HCT116 (cell line): ENCODE results near the gene TMSB10. TPM values are rescaled to one million over a fixed set of nuclear protein-coding genes. Genes with fewer than 3 reads are reported as not detected.

Experiments
- ATAC-seq: fragments of 200-7000 bp; cut with Tn5 transposase; 2 replicates; pipeline ENCODE4 v1.9.1; 2020; ENCODE audit warnings: mild to moderate bottlenecking, moderate library complexity
- BruUV-seq: library from RNA; stranded (reverse); fragments of 400-500 nt; replicated peaks from 2 replicates; lab custom pipeline; 2021; lab: Mats Ljungman, UMichigan
- CTCF ChIA-PET: fragments of 300-600 bp; sonication (Branson Sonifier 250); formaldehyde crosslinking; loops from one replicate; lab custom pipeline; 2021; ENCODE audit warnings: antibody characterized with exemption; lab: Charles Lee
- POLR2A ChIA-PET: fragments of 300-600, 350-600 bp; sonication (Branson Sonifier 250); formaldehyde crosslinking; loops from one replicate; lab custom pipeline; 2021; ENCODE audit warnings: antibody characterized with exemption; lab: Charles Lee
- RAD21 ChIA-PET, 2 experiments: fragments of 300-600 bp; sonication (Branson Sonifier 250); formaldehyde crosslinking; loops; one replicate each; lab custom pipeline; 2023; ENCODE audit warnings: low total read pairs in 2 of 2; ENCODE audit not compliant: uncharacterized antibody in 2 of 2, unreplicated experiment in 2 of 2, low non-redundant PET in 1 of 2; lab: Charles Lee
- DNase-seq: peaks from one replicate; pipeline ENCODE4 v3.0.0-alpha.2; 2010; ENCODE audit warnings: low read depth, low spot score
- H2AFZ ChIP-seq: fragments of 200-600 bp; shearing (Covaris generic), sonication (generic); 2 replicates; pipeline ENCODE4 v1.6.1; 2017; ENCODE audit warnings: low read depth, mixed run types, mixed read lengths, antibody characterized with exemption, low read length; ENCODE audit not compliant: poor library complexity, severe bottlenecking
- H3K27ac ChIP-seq: 2 replicates; pipeline ENCODE4 v1.5.1; 2012; ENCODE audit warnings: low read depth, low read length
- H3K27me3 ChIP-seq: fragments of 200-600 bp; sonication (generic); 2 replicates; pipeline ENCODE4 v1.6.1; 2016; ENCODE audit warnings: mixed run types, low read length, mixed read lengths; ENCODE audit not compliant: insufficient read depth
- H3K36me3 ChIP-seq, 2 experiments: fragments of 200-500 bp in 1 of 2; fragments of 200-600 bp in 1 of 2; sonication (Bioruptor generic) in 1 of 2; sonication (generic) in 1 of 2; 2 replicates each; pipeline versions ENCODE4 v1.5.1 to v1.6.1; 2014 to 2016; ENCODE audit warnings: low read length in 2 of 2, inconsistent platforms in 1 of 2, mixed read lengths in 1 of 2, mixed run types in 1 of 2; ENCODE audit not compliant: insufficient read depth in 2 of 2, control insufficient read depth in 1 of 2
- H3K4me1 ChIP-seq, 2 experiments: fragments of 200-600 bp in 1 of 2; sonication (generic) in 1 of 2; 2 replicates each; pipeline versions ENCODE4 v1.5.1 to v1.6.1; 2012 to 2017; ENCODE audit warnings: low read length in 2 of 2, inconsistent platforms in 1 of 2, mild to moderate bottlenecking in 1 of 2, mixed read lengths in 1 of 2, mixed run types in 1 of 2, moderate library complexity in 1 of 2; ENCODE audit not compliant: insufficient read depth in 2 of 2, control insufficient read depth in 1 of 2
- H3K4me2 ChIP-seq: fragments of 200-600 bp; sonication (generic); 2 replicates; pipeline ENCODE4 v1.6.1; 2017; ENCODE audit warnings: mixed run types, low read length, mixed read lengths
- H3K4me3 ChIP-seq, 2 experiments: fragments of 200-600 bp in 1 of 2; sonication (generic) in 1 of 2; replicated peaks in 1 of 2; 2 replicates each; pipeline ENCODE4 v1.5.1; 2011 to 2016; ENCODE audit warnings: low read length in 2 of 2, control low read depth in 1 of 2, low read depth in 1 of 2, mild to moderate bottlenecking in 1 of 2, mixed read lengths in 1 of 2, mixed run types in 1 of 2
- H3K79me2 ChIP-seq: fragments of 200-600 bp; sonication (generic); 2 replicates; pipeline ENCODE4 v1.6.1; 2017; ENCODE audit warnings: mild to moderate bottlenecking, mixed run types, low read length, moderate library complexity, mixed read lengths; ENCODE audit not compliant: insufficient read depth
- H3K9ac ChIP-seq: fragments of 200-600 bp; sonication (generic); 2 replicates; pipeline ENCODE4 v1.6.1; 2016; ENCODE audit warnings: low read length, mixed read lengths
- H3K9me2 ChIP-seq: fragments of 200-600 bp; sonication (generic), shearing (Covaris generic); 2 replicates; pipeline ENCODE4 v1.6.1; 2017; ENCODE audit warnings: mixed run types, mild to moderate bottlenecking, moderate library complexity; ENCODE audit not compliant: insufficient read depth
- H3K9me3 ChIP-seq, 2 experiments: fragments of 200-500 bp in 1 of 2; fragments of 200-600 bp in 1 of 2; sonication (Bioruptor generic) in 1 of 2; sonication (generic) in 1 of 2; 2 replicates each; pipeline ENCODE4 v1.6.1; 2014 to 2017; ENCODE audit warnings: low read length in 2 of 2, mixed read lengths in 2 of 2, inconsistent platforms in 1 of 2, low read depth in 1 of 2, mild to moderate bottlenecking in 1 of 2, mixed run types in 1 of 2, moderate library complexity in 1 of 2; ENCODE audit not compliant: control insufficient read depth in 1 of 2, insufficient read depth in 1 of 2
- H4K20me1 ChIP-seq: fragments of 200-600 bp; sonication (generic), shearing (Covaris generic); 2 replicates; pipeline ENCODE4 v1.6.1; 2017; ENCODE audit warnings: mixed run types, mild to moderate bottlenecking, moderate library complexity; ENCODE audit not compliant: insufficient read depth
- CTCF ChIP-seq, 3 experiments: fragments of 200-600 bp in 1 of 3; sonication (generic) in 1 of 3; IDR thresholded peaks in 2 of 3; conservative IDR thresholded peaks in 1 of 3; 2 replicates each; pipeline ENCODE4 v1.5.1; 2012 to 2017; ENCODE audit warnings: low read depth in 2 of 3, low read length in 2 of 3, antibody characterized with exemption in 1 of 3, borderline replicate concordance in 1 of 3, control low read depth in 1 of 3, mild to moderate bottlenecking in 1 of 3, mixed read lengths in 1 of 3, mixed run types in 1 of 3, moderate library complexity in 1 of 3; ENCODE audit not compliant: insufficient read depth in 1 of 3
- MAX ChIP-seq: IDR thresholded peaks from 2 replicates; pipeline ENCODE4 v1.6.1; 2012
- SIN3A ChIP-seq: IDR thresholded peaks from 2 replicates; pipeline ENCODE4 v1.6.1; 2012; ENCODE audit warnings: low read depth
- SRF ChIP-seq: IDR thresholded peaks from 2 replicates; pipeline ENCODE4 v1.6.1; 2012; ENCODE audit warnings: low read depth
- TCF7L2 ChIP-seq: IDR thresholded peaks from 2 replicates; pipeline ENCODE4 v1.7.0; 2011; ENCODE audit warnings: borderline replicate concordance, inconsistent platforms; ENCODE audit not compliant: insufficient read depth, insufficient read length; ENCODE audit errors: extremely low read depth
- ZBTB33 ChIP-seq: IDR thresholded peaks from 2 replicates; pipeline ENCODE4 v1.6.1; 2011; ENCODE audit warnings: mild to moderate bottlenecking, low read length, moderate library complexity; ENCODE audit not compliant: insufficient replicate concordance; ENCODE audit errors: extremely low read depth
- ZFX ChIP-seq: fragments of 450-650 bp; IDR thresholded peaks from 2 replicates; pipeline ENCODE4 v1.6.1; 2017
- ZNF274 ChIP-seq: fragments of 200-500 bp; sonication (Bioruptor generic); IDR thresholded peaks from 2 replicates; pipeline ENCODE4 v1.6.1; 2014; ENCODE audit warnings: mild to moderate bottlenecking, low read depth, low read length, inconsistent platforms
- intact Hi-C: fragments of 100-400 bp; cut with micrococcal nuclease; formaldehyde crosslinking; loops from 2 replicates; pipeline ENCODE4 v1.10.0; 2022
- total RNA-seq: library from RNA; stranded (reverse); gene quantifications from one replicate; pipeline ENCODE4 v1.2.1, GENCODE V29; 2021; ENCODE audit not compliant: unreplicated experiment

The TMSB10 gene
- total RNA-seq, 1 experiment from 2014 or later, result 2,677 TPM

- no TSS peak for BruUV-seq
- TF ChIP-seq MAX, result no peak
- no peak for TF ChIP-seq SIN3A
- TF ChIP-seq TCF7L2, result no peak
- TF ChIP-seq SRF, result no peak
- TF ChIP-seq ZNF274, result no peak
- TF ChIP-seq ZBTB33, result no peak
- no peak for TF ChIP-seq CTCF (IDR thresholded peaks at IDR 0.05 in 2 of 3, conservative IDR thresholded peaks at IDR 0.05 in 1 of 3; ENCODE audit: borderline replicate concordance in 1 of 3, insufficient read depth in 1 of 3, low read depth in 2 of 3, low read length in 2 of 3)
- TF ChIP-seq ZFX, result no peak
- Histone ChIP-seq H3K9me3 (no peaks in the 10 kb centered on the region), H3K27me3 (no peaks in the 10 kb centered on the region), H2AFZ (no peak overlapping the region), H3K79me2 (no peaks in the 10 kb centered on the region), H3K4me3 (no peak overlapping the region), H3K4me2 (no peak overlapping the region), H3K9ac (no peak overlapping the region), H3K9me2 (no peaks in the 10 kb centered on the region), H3K4me1 (no peaks in the 10 kb centered on the region), H3K27ac (no peak overlapping the region), H4K20me1 (no peaks in the 10 kb centered on the region), H3K36me3 (no peaks in the 10 kb centered on the region)
- ATAC-seq (no peak), DNase-seq (no peak)
- RAD21 ChIA-PET, result no interaction called here
- CTCF ChIA-PET, result no interaction called here
- intact Hi-C loops, result no loop called here
- POLR2A ChIA-PET, result no interaction called here
Measured at GRCh38 chr2:84873350-84873749, 32.1 kb upstream of the TMSB10 start.
